HepG2 (cell line): ENCODE results near the gene LCN12. TPM values are rescaled to one million over a fixed set of nuclear protein-coding genes. Genes with fewer than 3 reads are reported as not detected.

Experiments
- MAFF ChIP-seq: IDR thresholded peaks from 2 replicates; pipeline ENCODE4 v1.6.1; 2011; ENCODE audit warnings: low read depth, low read length, improper control_type of control experiment
- THYN1 ChIP-seq: sonication (generic); formaldehyde crosslinking; IDR thresholded peaks from 2 replicates; pipeline ENCODE4 v1.8.1; 2023; ENCODE audit warnings: low read depth, mild to moderate bottlenecking, moderate library complexity, missing genetic modification reagents, borderline replicate concordance
- ZNF790 ChIP-seq: sonication (generic); formaldehyde crosslinking; IDR thresholded peaks from 2 replicates; pipeline ENCODE4 v1.8.0; 2022; ENCODE audit warnings: missing genetic modification reagents, mild to moderate bottlenecking, borderline replicate concordance
- polyA plus RNA-seq, 8 experiments: library from polyadenylated mRNA; depleted of rRNA in 3 of 8; stranded (reverse) in 7 of 8; unstranded in 1 of 8; fragments of >200 nt; fragmentation: Illumina TruSeq in 4 of 8; extraction: Trizol in 4 of 8; gene quantifications; 2 replicates each; pipeline versions ENCODE4 v1.2.1 to v1.2.3, GENCODE V29; 2011 to 2016; ENCODE audit warnings: low read depth in 4 of 8, missing spikeins in 1 of 8, mixed read lengths in 1 of 8; ENCODE audit not compliant: insufficient read depth in 1 of 8
- total RNA-seq, 5 experiments: library from RNA; depleted of rRNA; stranded (reverse); fragments of >200 nt; fragmentation: Illumina TruSeq; extraction: Trizol; gene quantifications; 2 replicates each; pipeline ENCODE4 v1.2.3, GENCODE V29; 2016; ENCODE audit warnings: low read depth in 1 of 5
- TF ChIP-seq, protein P1 (sequence below): sonication (generic); formaldehyde crosslinking; IDR thresholded peaks from 2 replicates; pipeline ENCODE4 v1.4.0; 2020; ENCODE audit warnings: missing genetic modification reagents, borderline replicate concordance
- TF ChIP-seq, protein P2 (sequence below): sonication (generic); formaldehyde crosslinking; IDR thresholded peaks from 2 replicates; pipeline ENCODE4 v1.5.0; 2020; ENCODE audit warnings: mild to moderate bottlenecking, missing genetic modification reagents
- TF ChIP-seq, protein P3 (sequence below): sonication (generic); formaldehyde crosslinking; IDR thresholded peaks from 2 replicates; pipeline ENCODE4 v1.9.0; 2021; ENCODE audit warnings: missing genetic modification reagents, mild to moderate bottlenecking, borderline replicate concordance

Gene LCN12
- total and polyA plus RNA-seq, 2 of the 13 experiments (the other 11 are each of a cell fraction or from before 2014, with no cell fraction given) = 3.4 to 6.9 TPM

DNA sequence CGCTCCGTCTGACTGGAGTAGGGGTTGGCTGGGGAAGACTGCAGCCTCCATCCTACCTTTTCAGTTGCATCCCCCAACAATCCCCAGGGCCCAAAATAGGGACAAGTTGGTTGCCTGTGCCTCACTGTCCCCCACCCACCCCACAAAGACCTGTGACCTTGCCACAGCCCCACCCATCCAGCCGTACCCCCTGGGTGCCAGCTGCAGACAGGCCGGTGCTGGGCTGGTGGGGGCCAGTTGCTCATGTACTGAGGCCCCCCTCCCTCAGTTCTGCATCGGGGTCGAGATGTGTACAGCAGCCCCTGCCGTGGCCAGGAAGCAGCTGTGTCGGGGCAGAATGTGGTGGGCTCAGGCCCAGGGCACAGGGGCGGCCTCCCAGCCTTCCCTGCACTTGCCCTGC, 31.1 kb downstream of the LCN12 start (continued):
- TF ChIP-seq, protein P1, sequence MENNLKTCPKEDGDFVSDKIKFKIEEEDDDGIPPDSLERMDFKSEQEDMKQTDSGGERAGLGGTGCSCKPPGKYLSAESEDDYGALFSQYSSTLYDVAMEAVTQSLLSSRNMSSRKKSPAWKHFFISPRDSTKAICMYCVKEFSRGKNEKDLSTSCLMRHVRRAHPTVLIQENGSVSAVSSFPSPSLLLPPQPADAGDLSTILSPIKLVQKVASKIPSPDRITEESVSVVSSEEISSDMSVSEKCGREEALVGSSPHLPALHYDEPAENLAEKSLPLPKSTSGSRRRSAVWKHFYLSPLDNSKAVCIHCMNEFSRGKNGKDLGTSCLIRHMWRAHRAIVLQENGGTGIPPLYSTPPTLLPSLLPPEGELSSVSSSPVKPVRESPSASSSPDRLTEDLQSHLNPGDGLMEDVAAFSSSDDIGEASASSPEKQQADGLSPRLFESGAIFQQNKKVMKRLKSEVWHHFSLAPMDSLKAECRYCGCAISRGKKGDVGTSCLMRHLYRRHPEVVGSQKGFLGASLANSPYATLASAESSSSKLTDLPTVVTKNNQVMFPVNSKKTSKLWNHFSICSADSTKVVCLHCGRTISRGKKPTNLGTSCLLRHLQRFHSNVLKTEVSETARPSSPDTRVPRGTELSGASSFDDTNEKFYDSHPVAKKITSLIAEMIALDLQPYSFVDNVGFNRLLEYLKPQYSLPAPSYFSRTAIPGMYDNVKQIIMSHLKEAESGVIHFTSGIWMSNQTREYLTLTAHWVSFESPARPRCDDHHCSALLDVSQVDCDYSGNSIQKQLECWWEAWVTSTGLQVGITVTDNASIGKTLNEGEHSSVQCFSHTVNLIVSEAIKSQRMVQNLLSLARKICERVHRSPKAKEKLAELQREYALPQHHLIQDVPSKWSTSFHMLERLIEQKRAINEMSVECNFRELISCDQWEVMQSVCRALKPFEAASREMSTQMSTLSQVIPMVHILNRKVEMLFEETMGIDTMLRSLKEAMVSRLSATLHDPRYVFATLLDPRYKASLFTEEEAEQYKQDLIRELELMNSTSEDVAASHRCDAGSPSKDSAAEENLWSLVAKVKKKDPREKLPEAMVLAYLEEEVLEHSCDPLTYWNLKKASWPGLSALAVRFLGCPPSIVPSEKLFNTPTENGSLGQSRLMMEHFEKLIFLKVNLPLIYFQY (CRISPR knock-in tag) = no peak
- no peak for TF ChIP-seq MAFF
- TF ChIP-seq, protein P2, sequence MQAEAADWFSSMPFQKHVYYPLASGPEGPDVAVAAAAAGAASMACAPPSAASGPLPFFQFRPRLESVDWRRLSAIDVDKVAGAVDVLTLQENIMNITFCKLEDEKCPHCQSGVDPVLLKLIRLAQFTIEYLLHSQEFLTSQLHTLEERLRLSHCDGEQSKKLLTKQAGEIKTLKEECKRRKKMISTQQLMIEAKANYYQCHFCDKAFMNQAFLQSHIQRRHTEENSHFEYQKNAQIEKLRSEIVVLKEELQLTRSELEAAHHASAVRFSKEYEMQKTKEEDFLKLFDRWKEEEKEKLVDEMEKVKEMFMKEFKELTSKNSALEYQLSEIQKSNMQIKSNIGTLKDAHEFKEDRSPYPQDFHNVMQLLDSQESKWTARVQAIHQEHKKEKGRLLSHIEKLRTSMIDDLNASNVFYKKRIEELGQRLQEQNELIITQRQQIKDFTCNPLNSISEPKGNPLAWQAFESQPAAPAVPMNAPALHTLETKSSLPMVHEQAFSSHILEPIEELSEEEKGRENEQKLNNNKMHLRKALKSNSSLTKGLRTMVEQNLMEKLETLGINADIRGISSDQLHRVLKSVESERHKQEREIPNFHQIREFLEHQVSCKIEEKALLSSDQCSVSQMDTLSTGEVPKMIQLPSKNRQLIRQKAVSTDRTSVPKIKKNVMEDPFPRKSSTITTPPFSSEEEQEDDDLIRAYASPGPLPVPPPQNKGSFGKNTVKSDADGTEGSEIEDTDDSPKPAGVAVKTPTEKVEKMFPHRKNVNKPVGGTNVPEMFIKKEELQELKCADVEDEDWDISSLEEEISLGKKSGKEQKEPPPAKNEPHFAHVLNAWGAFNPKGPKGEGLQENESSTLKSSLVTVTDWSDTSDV (CRISPR knock-in tag) = no peak
- TF ChIP-seq, protein P3, sequence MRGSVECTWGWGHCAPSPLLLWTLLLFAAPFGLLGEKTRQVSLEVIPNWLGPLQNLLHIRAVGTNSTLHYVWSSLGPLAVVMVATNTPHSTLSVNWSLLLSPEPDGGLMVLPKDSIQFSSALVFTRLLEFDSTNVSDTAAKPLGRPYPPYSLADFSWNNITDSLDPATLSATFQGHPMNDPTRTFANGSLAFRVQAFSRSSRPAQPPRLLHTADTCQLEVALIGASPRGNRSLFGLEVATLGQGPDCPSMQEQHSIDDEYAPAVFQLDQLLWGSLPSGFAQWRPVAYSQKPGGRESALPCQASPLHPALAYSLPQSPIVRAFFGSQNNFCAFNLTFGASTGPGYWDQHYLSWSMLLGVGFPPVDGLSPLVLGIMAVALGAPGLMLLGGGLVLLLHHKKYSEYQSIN (CRISPR knock-in tag) = no peak
- no peak for TF ChIP-seq THYN1 (CRISPR knock-in tag)
- TF ChIP-seq ZNF790 = no peak
